BE2C (cell line): ENCODE data around the gene ADAMTS14.

Source experiments
- DNase-seq: peaks from one replicate; pipeline ENCODE4 v3.0.0-alpha.2; 2020
- H3K27me3 ChIP-seq: fragments of 250-450 bp; sonication (Bioruptor Pico); 2 replicates; pipeline ENCODE4 v1.5.1; 2020; ENCODE audit warnings: mild to moderate bottlenecking
- H3K36me3 ChIP-seq: fragments of 250-450 bp; sonication (Bioruptor Pico); 2 replicates; pipeline ENCODE4 v1.5.1; 2020; ENCODE audit warnings: mild to moderate bottlenecking
- H3K4me1 ChIP-seq: fragments of 250-450 bp; sonication (Bioruptor Pico); 2 replicates; pipeline ENCODE4 v1.5.1; 2020
- H3K4me3 ChIP-seq: 2 replicates; pipeline ENCODE4 v1.5.1; 2011; ENCODE audit warnings: low read depth, low read length
- H3K9me3 ChIP-seq: fragments of 250-450 bp; sonication (Bioruptor Pico); 2 replicates; pipeline ENCODE4 v1.5.1; 2020
- TF ChIP-seq, protein P1 (sequence below): IDR thresholded peaks from 2 replicates; pipeline ENCODE4 v1.5.1; 2012; ENCODE audit warnings: mild to moderate bottlenecking, low read depth, low read length

The ADAMTS14 gene

GRCh38 chr10:70669015-70669414 lies 3.3 kb upstream of the ADAMTS14 start:
- no peak for DNase-seq
- no peaks in the 10 kb centered on the region for H3K36me3 ChIP-seq
- H3K4me1 ChIP-seq = peaks cover 14% of the 10 kb centered on the region
- H3K9me3 ChIP-seq = no peaks in the 10 kb centered on the region
- TF ChIP-seq, protein P1, sequence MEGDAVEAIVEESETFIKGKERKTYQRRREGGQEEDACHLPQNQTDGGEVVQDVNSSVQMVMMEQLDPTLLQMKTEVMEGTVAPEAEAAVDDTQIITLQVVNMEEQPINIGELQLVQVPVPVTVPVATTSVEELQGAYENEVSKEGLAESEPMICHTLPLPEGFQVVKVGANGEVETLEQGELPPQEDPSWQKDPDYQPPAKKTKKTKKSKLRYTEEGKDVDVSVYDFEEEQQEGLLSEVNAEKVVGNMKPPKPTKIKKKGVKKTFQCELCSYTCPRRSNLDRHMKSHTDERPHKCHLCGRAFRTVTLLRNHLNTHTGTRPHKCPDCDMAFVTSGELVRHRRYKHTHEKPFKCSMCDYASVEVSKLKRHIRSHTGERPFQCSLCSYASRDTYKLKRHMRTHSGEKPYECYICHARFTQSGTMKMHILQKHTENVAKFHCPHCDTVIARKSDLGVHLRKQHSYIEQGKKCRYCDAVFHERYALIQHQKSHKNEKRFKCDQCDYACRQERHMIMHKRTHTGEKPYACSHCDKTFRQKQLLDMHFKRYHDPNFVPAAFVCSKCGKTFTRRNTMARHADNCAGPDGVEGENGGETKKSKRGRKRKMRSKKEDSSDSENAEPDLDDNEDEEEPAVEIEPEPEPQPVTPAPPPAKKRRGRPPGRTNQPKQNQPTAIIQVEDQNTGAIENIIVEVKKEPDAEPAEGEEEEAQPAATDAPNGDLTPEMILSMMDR = no peak
- H3K4me3 ChIP-seq = no peak overlapping the region
- peaks cover 20% of the 10 kb centered on the region for H3K27me3 ChIP-seq

DNA sequence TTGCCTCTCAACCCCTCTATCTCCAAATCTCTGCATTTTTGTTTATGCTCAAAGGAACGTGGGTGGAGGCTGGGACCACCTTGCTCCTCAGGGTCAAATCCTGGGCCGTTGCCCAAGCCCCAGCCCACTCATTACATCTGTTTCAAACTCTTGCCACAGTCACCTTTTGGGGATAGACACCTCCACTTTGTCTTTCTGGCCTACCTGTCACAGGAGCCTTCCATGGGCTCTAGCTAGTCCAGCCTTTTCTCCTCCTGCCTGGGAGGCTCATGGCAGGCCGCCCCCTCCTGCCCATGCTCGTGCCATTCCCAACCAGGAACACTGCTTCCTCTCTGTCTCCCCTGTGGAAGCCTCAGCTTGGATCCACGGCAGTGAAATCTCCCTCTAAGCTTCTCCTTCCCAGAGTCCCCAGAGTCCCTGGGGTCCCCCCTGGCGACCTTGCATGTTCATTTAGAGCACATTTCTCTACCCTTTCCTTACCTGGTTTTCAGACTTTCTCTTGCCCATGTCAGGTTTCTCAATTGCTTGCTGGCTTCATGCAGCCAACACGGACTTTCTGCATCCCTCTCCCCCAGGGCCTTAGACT lies 2.5 kb upstream of the ADAMTS14 start:
- H3K4me1 ChIP-seq = peaks cover 8% of the 10 kb centered on the region
- TF ChIP-seq, protein P1 = no peak
- DNase-seq = no peak
- H3K27me3 ChIP-seq = peaks cover 20% of the 10 kb centered on the region
- no peaks in the 10 kb centered on the region for H3K36me3 ChIP-seq
- H3K9me3 ChIP-seq = no peaks in the 10 kb centered on the region
- H3K4me3 ChIP-seq = no peak overlapping the region

GRCh38 chr10:70671619-70672164 lies 614 bp upstream of the ADAMTS14 start:
- H3K27me3 ChIP-seq = peaks cover 20% of the 10 kb centered on the region
- no peaks in the 10 kb centered on the region for H3K9me3 ChIP-seq
- peak overlapping the region; percentile 47 for H3K4me3 ChIP-seq
- no peaks in the 10 kb centered on the region for H3K36me3 ChIP-seq
- TF ChIP-seq, protein P1 = no peak; the same call in 1 of the 2 replicates
- 0 out of 2 replicates have a peak, but pooled peaks cover 6% of the 10 kb centered on the region for H3K4me1 ChIP-seq
- no peak for DNase-seq

DNA sequence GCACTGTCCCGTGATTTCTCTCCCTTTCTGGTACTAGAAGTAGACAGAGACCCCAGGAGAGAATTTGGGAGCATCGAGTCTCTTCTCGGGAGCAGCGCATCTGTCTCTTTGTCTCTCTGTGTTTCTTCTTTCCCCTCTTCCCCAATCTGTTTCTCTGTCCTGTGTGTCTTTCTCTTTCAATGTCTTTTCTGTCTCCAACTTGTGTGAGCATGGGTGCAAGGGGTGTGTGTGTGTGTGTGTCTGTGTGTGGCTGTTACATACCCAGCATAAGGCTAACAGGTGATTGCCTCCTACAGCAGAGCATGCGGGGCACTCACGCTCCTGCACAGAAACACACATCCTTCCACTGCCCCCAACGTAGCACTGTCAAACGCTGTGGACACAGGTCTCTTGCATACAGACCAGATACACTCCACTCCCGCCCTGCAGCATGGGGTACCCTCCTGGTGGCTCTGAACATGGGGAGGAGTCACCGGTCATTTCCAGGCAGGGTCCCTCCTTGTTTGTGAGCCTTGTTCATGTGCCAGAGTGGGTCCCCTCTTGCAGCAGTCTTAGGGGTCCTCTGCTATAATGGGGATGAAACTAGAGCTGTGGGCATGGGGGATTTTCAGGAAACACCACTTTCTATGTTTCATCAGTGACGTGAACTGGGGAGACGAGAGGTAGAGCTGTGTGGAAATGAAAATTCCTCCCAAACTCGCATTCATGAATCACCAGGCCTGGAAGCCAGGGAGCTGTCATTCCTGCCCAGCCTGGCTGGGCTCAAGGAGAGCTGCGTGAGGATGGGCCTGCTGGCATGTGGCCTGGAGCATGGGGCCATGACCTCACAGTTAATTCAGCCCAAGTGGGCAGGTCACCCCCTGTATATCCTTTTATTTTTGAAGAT lies 980 bp downstream of the ADAMTS14 start:
- no peaks in the 10 kb centered on the region for H3K4me1 ChIP-seq
- no peaks in the 10 kb centered on the region for H3K9me3 ChIP-seq
- no peak overlapping the region; the same call in 1 of the 2 replicates for H3K4me3 ChIP-seq
- TF ChIP-seq, protein P1 = no peak
- DNase-seq = no peak
- H3K36me3 ChIP-seq = no peaks in the 10 kb centered on the region
- H3K27me3 ChIP-seq = peaks cover 20% of the 10 kb centered on the region

DNA sequence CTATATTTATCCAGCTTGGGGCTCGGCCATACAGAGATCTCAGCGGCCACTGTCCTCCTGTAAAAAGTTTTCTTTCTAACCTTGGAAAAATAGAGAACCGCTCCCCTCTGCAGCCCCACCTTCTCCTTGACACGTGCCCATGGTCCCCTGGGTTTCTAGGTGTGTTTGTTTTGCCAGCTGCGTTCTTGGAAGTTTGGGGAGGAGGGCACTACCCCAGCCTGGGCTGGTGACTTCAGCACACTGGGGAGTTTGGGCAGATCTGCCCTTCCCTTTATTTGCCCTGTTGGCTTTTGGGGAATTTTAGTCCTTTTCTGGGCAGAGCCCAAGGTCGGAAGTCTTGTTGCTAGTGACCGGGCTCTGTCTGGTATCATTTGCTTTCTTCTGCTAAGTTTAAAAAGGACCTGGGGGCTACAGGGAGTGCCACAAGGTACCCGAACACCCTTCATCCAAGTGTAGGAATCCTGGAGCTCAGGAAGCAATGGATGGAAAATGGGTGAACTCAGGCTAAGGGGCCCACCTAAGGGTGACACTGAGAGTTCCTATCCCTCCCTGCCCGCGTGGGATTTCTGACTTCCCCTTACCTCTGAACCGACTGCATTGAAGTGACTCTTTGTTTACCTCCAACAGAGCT lies 1.7 kb downstream of the ADAMTS14 start:
- Histone ChIP-seq H3K4me3 (no peak overlapping the region), H3K4me1 (no peaks in the 10 kb centered on the region), H3K27me3 (peaks cover 20% of the 10 kb centered on the region), H3K36me3 (no peaks in the 10 kb centered on the region), H3K9me3 (no peaks in the 10 kb centered on the region)
- TF ChIP-seq, protein P1 = no peak
- no peak for DNase-seq
